Progenitor cell of endocrine pancreas (in vitro differentiated cells): Measurements from ENCODE around the gene IP6K3. TPM values are rescaled to one million over a fixed set of nuclear protein-coding genes. Genes with fewer than 3 reads are reported as not detected.

Experiments used
- DNase-seq: peaks from one replicate; pipeline ENCODE4 v3.0.0; 2021; ENCODE audit warnings: low spot score; ENCODE audit not compliant: unreplicated experiment
- H3K27ac Mint-ChIP-seq: 2 replicates; pipeline ENCODE4 v1.8.0; 2021; ENCODE audit warnings: mild to moderate bottlenecking, moderate library complexity, mixed read lengths
- H3K27me3 Mint-ChIP-seq: 2 replicates; pipeline ENCODE4 v1.8.0; 2021; ENCODE audit warnings: mixed read lengths
- H3K36me3 Mint-ChIP-seq: 2 replicates; pipeline ENCODE4 v1.8.0; 2022; ENCODE audit warnings: mixed read lengths; ENCODE audit not compliant: insufficient read depth
- H3K4me1 Mint-ChIP-seq: 2 replicates; pipeline ENCODE4 v1.8.0; 2021; ENCODE audit warnings: low read depth, mixed read lengths
- H3K4me3 Mint-ChIP-seq: 2 replicates; pipeline ENCODE4 v1.8.0; 2021; ENCODE audit warnings: low read depth, mild to moderate bottlenecking, moderate library complexity, mixed read lengths
- H3K9me3 Mint-ChIP-seq: 2 replicates; pipeline ENCODE4 v1.8.0; 2021; ENCODE audit warnings: low read depth, mixed read lengths
- CTCF ChIP-seq: fragments of 200-600 bp; sonication (generic); IDR thresholded peaks from one replicate; pipeline ENCODE4 v1.5.0; 2021; ENCODE audit warnings: antibody characterized with exemption, mild to moderate bottlenecking; ENCODE audit not compliant: unreplicated experiment
- total RNA-seq: library from RNA; stranded (reverse); gene quantifications from 2 replicates; pipeline ENCODE4 v1.2.1, GENCODE V29; 2021

Gene IP6K3
- total RNA-seq, 1 donor from 2014 or later, result 0.14 TPM

DNA sequence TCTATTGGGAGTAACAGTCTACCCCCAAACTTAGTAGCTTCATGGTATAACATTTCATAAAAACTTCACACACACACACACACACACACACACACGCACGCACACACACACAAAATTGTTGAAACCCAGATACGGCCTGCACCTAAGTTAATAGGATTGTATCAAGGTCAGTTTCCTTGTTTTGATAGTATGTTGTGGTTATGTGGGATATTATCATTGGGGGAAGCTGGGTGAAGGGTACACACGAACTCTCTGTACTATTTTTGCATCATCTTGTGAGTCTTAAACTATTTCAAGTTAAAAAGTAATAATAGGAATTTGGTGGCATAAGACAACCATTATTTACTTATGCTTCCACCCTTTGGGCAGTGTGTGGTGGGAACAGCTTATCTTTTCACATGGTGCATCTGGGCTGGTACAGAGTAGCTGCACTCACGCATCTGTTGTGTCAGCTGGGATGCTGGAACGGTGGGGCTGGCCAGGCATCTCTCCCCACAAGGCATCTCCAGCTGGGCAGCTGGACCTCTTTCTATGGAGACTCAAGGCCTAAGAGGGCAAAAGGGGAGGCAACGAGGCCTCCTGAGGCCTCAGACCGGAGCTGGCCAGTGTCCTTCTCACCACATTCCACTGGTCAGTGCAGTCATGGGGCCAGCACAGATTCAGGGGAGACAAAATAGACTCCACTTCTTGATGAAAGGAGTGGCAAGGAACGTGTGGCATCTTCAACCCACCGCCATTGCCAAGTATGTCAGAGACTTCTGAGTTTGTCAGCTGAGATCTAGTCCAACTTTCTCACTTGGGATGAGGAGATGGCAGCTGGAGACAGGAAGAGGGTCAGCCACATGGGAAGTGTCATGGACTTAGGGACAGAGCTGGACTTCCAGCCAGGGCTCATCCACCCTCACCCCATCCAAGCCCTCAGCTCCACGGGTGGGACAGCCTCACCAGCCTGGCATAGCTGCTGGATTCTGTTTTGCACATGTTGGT, 20.5 kb upstream of the IP6K3 start:
- peaks cover 20% of the 10 kb centered on the region for H3K27me3 Mint-ChIP-seq
- no peak overlapping the region for H3K27ac Mint-ChIP-seq
- no peak for DNase-seq
- H3K36me3 Mint-ChIP-seq, result no peaks in the 10 kb centered on the region
- no peak for TF ChIP-seq CTCF
- H3K4me3 Mint-ChIP-seq, result no peak overlapping the region
- H3K4me1 Mint-ChIP-seq, result peaks cover 4% of the 10 kb centered on the region
- no peaks in the 10 kb centered on the region for H3K9me3 Mint-ChIP-seq

- Mint-ChIP-seq H3K4me3 (no peak overlapping the region), H3K36me3 (no peaks in the 10 kb centered on the region), H3K27me3 (peaks cover 20% of the 10 kb centered on the region), H3K27ac (no peak overlapping the region), H3K9me3 (no peaks in the 10 kb centered on the region), H3K4me1 (peaks cover 4% of the 10 kb centered on the region)
- TF ChIP-seq CTCF, result no peak
- DNase-seq, result no peak
These were observed 18.7 kb upstream of the IP6K3 start for GRCh38 chr6:33765368-33765767.

GRCh38 chr6:33764036-33764435, 17.3 kb upstream of the IP6K3 start:
- Mint-ChIP-seq H3K4me3 (no peak overlapping the region), H3K36me3 (no peaks in the 10 kb centered on the region), H3K9me3 (no peaks in the 10 kb centered on the region), H3K27ac (no peak overlapping the region), H3K4me1 (peaks cover 4% of the 10 kb centered on the region), H3K27me3 (peaks cover 17% of the 10 kb centered on the region)
- no peak for DNase-seq
- no peak for TF ChIP-seq CTCF

DNA sequence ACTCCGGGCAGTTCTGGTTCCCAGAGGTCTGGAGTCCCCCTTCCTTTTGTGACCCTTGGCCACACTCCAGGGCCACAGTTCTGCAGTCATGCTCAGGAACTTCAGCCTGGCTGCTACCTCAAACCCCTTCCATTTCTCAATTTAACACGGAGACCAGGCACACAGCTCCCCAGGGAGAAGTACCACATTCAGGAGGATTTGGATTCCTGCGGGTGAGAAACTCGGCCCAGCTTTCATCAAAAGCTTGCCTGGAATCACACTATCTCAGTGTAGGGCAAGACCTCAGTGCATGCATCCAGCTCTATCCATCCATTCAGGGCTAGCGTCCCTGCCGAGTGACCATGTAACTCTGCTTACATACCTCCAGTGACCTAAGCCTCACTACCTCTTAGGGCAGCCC, 16.8 kb upstream of the IP6K3 start:
- H3K4me3 Mint-ChIP-seq, result no peak overlapping the region
- H3K27me3 Mint-ChIP-seq, result peaks cover 14% of the 10 kb centered on the region
- no peak for DNase-seq
- no peaks in the 10 kb centered on the region for H3K36me3 Mint-ChIP-seq
- peaks cover under 1% of the 10 kb centered on the region for H3K4me1 Mint-ChIP-seq
- H3K27ac Mint-ChIP-seq, result no peak overlapping the region
- no peak for TF ChIP-seq CTCF
- H3K9me3 Mint-ChIP-seq, result no peaks in the 10 kb centered on the region

- Mint-ChIP-seq H3K27ac (no peak overlapping the region), H3K27me3 (peaks cover 10% of the 10 kb centered on the region), H3K4me3 (no peak overlapping the region), H3K9me3 (no peaks in the 10 kb centered on the region), H3K4me1 (no peaks in the 10 kb centered on the region), H3K36me3 (no peaks in the 10 kb centered on the region)
- TF ChIP-seq CTCF, result no peak
- DNase-seq, result no peak
These were observed 16.0 kb upstream of the IP6K3 start for GRCh38 chr6:33762713-33763112.
